GM21381 (cell line): Measurements from ENCODE around the gene PRDM10.
"Not testable (repeated sequence)": the region's sequence is repeated elsewhere in the genome, so short reads cannot be mapped to it uniquely, and the experiment has no call there.

Experiments
- ATAC-seq: cut with Tn5 transposase; IDR thresholded peaks from one replicate; pipeline ENCODE4 v1.9.1; 2021; ENCODE audit warnings: mild to moderate bottlenecking, moderate library complexity; ENCODE audit not compliant: unreplicated experiment

Gene PRDM10

DNA sequence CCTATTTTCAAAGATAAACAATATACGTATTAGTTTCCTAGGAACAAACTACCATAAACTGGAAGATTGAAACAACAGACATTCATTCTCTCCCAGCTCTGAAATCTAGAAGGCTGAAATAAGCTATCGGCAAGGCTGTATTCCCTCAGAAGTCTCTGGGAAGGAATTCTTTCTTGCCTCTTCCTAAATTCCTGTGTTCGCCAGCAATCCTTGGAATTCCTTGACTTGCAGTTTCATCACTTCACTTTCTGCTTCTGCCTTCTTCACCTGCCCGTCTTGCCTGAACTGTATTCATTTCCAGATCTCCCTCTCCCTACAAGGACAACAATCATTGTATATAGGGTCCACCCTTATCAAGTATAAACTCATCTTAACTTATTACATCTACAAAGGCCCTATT, 17.7 kb upstream of the PRDM10 start:
- ATAC-seq: no peak

GRCh38 chr11:130015846-130016245, 13.2 kb upstream of the PRDM10 start:
- ATAC-seq: not testable (repeated sequence)

DNA sequence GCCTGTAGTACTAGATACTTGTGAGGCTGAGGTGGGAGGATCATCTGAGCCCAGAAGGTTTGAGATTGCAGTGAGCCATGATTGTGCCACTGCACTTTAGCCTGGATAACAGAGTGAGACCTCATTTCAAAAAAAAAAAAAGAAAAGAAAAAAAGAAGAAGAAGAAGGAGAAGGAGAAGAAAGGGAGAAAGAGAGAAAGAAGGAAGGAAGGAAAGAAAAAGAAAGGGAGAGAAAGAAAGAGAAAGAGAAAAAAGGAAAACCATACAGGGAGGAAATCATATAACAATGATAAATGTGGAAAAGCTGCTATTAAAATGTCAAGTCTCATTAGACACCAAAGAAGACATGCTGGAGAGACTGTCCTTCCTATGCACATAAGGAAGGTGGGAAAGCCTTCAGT, 5.7 kb upstream of the PRDM10 start:
- ATAC-seq: no peak

DNA sequence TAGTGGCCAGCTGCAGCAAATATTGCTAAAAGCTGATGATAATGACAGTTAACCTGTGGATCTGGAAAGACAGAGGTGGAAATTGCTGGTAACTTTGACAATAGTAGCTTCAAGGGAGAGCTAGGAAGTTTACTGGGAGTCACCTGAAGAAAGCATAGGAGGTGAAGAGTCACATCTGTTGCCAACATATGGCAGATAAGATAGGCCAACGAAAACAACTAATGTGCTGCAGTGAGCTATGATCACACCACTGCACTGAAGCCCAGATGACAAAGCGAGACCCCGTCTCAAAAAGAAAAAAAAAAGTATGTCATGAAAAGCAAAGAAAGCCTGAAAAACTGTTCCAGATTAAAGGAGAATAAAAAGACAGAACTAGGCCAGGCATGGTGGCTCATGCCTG, 4.3 kb upstream of the PRDM10 start:
- no peak for ATAC-seq

- ATAC-seq: no peak
These were observed 1.0 kb upstream of the PRDM10 start for GRCh38 chr11:130003717-130004001.

DNA sequence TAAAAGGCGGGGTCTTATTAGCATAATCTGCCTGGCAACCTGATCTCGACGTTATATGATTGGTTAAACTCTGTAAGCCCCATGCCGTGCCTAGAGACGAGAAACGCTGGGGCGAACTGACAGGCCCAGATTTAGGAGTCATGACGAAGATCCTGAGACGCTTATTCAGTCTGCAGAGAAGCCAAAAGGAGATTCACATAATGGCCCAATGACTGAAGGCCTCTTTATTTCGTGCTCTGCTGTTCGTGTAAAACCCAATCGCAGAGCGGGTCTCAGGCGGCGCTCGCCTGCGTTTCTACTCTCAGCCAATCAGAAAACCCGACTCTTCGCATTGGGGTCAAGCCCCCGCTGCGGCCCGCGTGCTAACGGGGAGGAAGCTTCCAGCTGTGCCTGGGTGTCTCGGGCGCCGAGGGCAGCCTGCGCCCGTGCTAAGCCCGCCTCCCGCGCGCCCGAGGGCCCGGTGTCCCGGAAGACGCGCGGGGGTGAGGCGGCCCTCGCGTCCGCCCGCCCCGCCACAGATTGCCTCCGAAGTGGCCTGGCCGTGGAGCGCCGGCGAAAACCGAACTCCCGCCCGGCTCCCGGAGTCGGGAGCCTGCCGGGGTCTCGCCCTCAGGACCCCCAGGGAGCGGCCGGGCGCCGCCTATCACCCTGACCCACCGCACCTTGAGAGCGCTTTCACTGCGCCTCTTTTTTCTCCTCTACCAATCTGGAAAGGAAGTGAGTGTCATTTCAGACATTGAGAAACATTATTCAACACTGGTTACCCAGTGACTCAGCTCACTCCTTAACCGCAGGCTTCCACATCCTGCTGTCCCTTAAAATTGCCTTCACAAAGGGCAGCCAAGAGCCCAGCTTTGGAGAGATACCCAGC, 446 bp upstream of the PRDM10 start:
- peak; percentile 72 for ATAC-seq

DNA sequence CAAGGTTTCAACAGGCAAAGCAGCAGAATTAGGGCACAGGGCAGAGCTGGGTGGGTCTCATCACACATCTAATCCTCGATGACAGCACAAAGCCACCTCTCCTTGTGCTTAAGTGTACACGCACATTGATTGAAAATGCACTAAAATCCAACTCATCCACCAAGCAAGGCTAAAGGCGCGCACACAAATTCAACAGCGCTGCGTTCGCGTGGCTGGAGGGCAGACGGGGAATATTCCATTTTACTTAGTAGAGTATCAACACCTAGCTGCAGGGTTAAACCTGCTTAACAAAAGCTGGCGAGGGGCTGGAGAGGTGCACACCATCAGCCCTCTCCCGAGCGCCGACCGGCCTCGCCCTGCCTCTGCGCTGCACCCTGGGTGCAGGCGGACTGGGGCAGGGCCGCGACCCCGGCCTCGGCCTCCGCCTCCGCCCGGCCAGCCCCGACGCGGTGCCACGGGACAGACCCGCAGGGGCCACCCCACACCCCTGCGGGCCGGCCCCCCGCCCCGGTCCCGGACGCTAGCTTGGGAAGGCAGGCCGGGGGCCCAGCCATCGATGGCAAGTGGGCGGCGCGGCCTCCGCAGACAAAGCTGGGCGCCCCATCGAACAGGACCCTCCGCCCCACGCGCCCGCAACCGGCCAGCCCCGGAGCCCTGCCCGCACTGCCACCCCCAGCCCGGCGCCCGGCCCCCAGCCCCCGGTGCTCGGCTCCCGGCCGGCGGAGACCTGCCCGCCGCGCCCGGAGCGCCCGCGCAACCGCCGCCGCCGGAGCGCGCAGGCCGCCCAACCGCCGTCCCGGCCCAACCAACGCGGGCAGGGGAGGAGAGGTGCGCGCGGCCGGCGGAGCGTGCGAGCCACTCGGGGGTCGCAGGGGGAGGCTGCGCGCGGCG, 929 bp downstream of the PRDM10 start:
- peak; percentile 26 for ATAC-seq

DNA sequence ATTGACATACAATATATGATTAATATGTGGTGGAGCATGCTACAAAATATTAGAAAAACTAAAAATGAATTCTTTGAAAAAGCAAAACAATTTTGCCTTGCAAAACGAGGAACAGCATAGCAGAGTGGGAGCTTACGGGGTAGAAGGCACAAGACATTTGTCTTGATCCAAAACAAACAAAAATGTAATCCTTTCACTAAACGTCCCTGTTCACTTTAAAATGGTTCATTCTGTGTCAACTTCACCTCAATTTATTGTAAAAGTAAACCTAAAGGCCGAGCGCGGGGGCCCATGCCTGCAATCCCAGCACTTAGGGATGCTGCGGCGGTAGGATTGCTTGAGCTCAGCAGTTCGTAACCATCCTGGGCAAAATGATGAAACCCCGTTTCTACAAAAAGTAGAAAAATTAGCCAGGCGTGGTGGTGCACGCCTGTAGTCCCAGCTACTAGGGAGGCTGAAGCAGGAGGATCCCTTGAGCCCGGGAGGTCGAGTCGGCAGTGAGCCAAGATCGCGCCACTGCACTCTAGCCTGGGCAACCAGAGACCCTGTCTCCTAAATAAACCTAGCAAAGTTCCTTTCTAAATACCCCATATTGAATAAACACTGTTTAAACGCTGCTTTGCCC, 2.0 kb downstream of the PRDM10 start:
- ATAC-seq: no peak

DNA sequence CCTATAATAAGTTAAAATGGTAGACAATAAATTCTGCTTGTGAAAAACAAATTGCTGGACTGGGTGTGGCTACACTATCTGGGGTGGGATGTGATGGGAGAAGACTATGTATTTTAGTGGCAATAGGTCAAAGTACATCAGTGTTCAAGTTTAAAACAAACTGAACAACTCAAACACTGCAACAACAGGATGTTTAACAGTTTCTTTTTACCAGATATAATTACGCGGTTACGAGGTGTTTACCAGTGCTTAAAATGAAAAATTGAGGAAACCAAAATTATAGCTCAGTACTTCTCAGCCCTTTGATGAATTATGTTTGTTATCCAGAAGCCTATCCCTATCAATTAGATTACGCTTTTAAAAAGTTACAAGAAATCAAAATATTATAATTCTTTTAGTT, 3.2 kb downstream of the PRDM10 start:
- ATAC-seq: no peak

DNA sequence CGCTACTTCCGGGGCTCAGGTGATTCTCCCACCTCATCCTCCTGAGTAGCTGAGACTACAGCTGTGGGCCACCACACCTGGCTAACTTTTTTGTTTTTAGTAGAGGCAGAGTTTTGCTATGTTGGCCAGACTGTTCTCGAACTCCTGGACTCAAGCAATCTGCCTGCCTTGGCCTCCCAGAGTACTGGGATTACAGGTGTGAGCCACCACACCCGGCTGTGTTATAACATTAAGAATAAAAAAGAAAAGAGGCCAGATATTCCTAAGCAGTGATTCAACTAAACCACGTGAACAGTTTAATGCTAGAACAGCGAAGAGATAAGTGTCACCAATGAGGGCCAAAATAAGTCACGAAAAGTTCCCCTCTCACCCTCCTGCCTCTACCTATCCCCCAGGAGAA, 3.7 kb downstream of the PRDM10 start:
- no peak for ATAC-seq

- no peak for ATAC-seq
These were observed 4.5 kb downstream of the PRDM10 start for GRCh38 chr11:129998107-129998506.

GRCh38 chr11:129997513-129997912, 5.1 kb downstream of the PRDM10 start:
- no peak for ATAC-seq

- ATAC-seq: no peak
These were observed 6.3 kb downstream of the PRDM10 start for GRCh38 chr11:129996113-129996870.

DNA sequence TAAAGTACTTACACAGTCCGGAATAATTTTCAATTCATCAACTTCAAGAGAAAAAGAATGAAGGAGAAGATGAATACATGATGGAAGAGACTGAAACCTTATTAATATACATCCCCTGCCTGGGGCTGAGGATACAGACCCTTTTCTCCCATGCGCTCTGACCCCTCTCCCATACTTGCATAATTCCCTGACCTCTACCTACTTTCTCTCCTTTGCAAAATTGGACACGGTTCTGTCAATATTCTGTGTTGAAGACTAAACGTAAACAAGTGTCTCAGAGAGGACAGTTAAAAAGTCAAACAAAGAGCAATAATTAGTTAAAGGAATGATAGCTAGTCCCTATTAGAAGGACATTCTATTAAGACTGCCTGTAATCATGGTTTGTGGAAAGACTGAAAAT, 7.5 kb downstream of the PRDM10 start:
- ATAC-seq: no peak

- ATAC-seq: no peak
These were observed 10.3 kb downstream of the PRDM10 start for GRCh38 chr11:129992161-129992944.

- ATAC-seq: no peak
These were observed 13.4 kb downstream of the PRDM10 start for GRCh38 chr11:129989149-129989813.

DNA sequence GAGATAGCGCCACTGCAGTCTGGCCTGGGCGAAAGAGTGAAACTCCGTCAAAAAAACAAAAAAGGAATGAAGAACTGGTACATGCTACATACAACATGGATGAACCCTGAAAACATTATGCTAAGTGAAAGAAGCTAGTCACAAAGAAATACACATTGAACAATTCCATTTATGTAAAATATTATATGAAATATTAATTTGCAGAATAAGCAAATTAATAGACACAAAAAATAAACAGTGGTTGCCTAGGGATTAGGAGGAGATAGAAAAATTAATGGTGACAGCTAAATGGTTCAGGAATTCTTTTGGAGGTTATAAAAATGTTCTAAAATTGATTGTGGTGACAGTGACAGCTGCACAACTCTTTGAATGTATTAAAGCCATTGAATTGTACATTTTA, 14.7 kb downstream of the PRDM10 start:
- no peak for ATAC-seq

DNA sequence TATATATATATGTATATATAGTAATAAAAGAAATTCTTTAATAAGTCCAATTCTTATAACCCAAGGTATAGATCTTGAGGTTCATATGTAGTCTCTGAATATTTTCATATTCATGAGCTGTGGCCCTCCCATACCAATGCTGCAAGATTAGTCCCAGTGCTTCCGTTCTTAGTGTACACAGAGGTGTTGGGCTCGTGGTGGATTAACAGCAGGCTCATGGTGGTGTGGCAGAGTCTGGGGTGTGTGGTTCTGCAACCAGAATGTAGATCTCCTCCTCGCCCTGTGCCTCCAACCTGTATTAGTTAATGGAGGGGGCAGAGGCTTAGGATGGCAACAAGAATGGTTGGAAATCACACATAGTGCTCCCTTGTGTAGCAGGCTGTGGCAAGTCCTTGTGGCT, 16.8 kb downstream of the PRDM10 start:
- no peak for ATAC-seq

DNA sequence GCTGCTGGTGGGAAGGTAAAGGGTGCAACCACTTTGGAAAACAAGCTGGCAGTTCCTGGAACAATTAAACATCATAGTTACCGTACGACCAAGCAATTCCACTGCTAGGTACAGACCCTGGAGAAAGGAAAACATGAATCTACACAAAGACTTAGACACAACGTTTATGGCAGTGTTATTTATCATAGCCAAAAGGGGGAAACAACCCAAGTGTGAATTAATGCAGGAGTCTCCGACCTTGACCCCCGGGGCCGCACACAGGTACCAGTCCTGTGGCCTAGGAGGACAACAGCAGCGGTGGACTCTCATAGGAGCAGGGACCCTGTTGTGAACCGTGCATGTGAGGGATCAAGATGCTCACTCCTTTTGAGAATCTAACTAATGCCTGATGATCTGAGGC, 22.5 kb downstream of the PRDM10 start:
- no peak for ATAC-seq
